IMR-90 (cell line): ENCODE data around the gene COL5A1. TPM values are rescaled to one million over a fixed set of nuclear protein-coding genes. Genes with fewer than 3 reads are reported as not detected.

ENCODE experiments used
- ATAC-seq: fragments of 200-7000 bp; cut with Tn5 transposase; 2 replicates; pipeline ENCODE4 v1.9.1; 2020; ENCODE audit warnings: low read depth, mild to moderate bottlenecking, moderate library complexity
- BruUV-seq: library from RNA; stranded (reverse); fragments of 400-500 nt; replicated peaks from 2 replicates; lab custom pipeline; 2021; lab: Mats Ljungman, UMichigan
- CTCF ChIA-PET: fragments of 300-600 bp; formaldehyde crosslinking; extraction: SDS; loops from one replicate; lab custom pipeline; 2021; ENCODE audit warnings: antibody characterized with exemption; lab: Yijun Ruan, JAX
- POLR2A ChIA-PET: fragments of 300-600 bp; sonication (Branson Sonifier 250); formaldehyde crosslinking; loops from one replicate; lab custom pipeline; 2022; ENCODE audit warnings: antibody characterized with exemption; ENCODE audit not compliant: unreplicated experiment; lab: Charles Lee
- DNase-seq: peaks from one replicate; pipeline ENCODE4 v3.0.0; 2013
- H2AFZ ChIP-seq: replicated peaks from 2 replicates; pipeline ENCODE3; 2013; ENCODE audit warnings: low read length, mild to moderate bottlenecking; ENCODE audit not compliant: poor library complexity
- H2AK5ac ChIP-seq: 2 replicates; pipeline ENCODE4 v1.6.1; 2013; ENCODE audit warnings: low read depth, low read length, inconsistent platforms
- H2AK9ac ChIP-seq: replicated peaks from 2 replicates; pipeline ENCODE3; 2013; ENCODE audit warnings: mild to moderate bottlenecking, low read depth, low read length, moderate library complexity; ENCODE audit not compliant: poor library complexity
- H2BK120ac ChIP-seq: 2 replicates; pipeline ENCODE4 v1.6.1; 2013; ENCODE audit warnings: low read depth, low read length, inconsistent platforms
- H2BK15ac ChIP-seq: 3 replicates; pipeline ENCODE4 v1.6.1; 2013; ENCODE audit warnings: low read depth, low read length, inconsistent platforms
- H2BK20ac ChIP-seq: 2 replicates; pipeline ENCODE4 v1.6.1; 2013; ENCODE audit warnings: low read depth, mild to moderate bottlenecking, inconsistent platforms, low read length, moderate library complexity
- H2BK5ac ChIP-seq: 2 replicates; pipeline ENCODE4 v1.6.1; 2013; ENCODE audit warnings: mild to moderate bottlenecking, low read depth, low read length, inconsistent platforms; ENCODE audit not compliant: poor library complexity, severe bottlenecking
- H3K14ac ChIP-seq: replicated peaks from 2 replicates; pipeline ENCODE4 v1.6.1; 2013; ENCODE audit warnings: low read depth, low read length, inconsistent platforms
- H3K18ac ChIP-seq: 2 replicates; pipeline ENCODE4 v1.6.1; 2013; ENCODE audit warnings: low read depth, low read length, control low read depth
- H3K23ac ChIP-seq: 2 replicates; pipeline ENCODE4 v1.6.1; 2013; ENCODE audit warnings: low read depth, low read length, inconsistent platforms
- H3K27ac ChIP-seq: 2 replicates; pipeline ENCODE4 v1.5.1; 2013; ENCODE audit warnings: mild to moderate bottlenecking, control low read depth, low read length; ENCODE audit not compliant: insufficient read depth
- H3K27me3 ChIP-seq: 2 replicates; pipeline ENCODE4 v1.6.1; 2013; ENCODE audit warnings: low read length; ENCODE audit not compliant: control insufficient read depth, insufficient read depth
- H3K36me3 ChIP-seq: 2 replicates; pipeline ENCODE4 v1.6.1; 2013; ENCODE audit warnings: low read length, mixed read lengths; ENCODE audit not compliant: control insufficient read depth, insufficient read depth
- H3K4ac ChIP-seq: 2 replicates; pipeline ENCODE4 v1.6.1; 2013; ENCODE audit warnings: low read depth, low read length, inconsistent platforms
- H3K4me1 ChIP-seq: 2 replicates; pipeline ENCODE4 v1.6.1; 2013; ENCODE audit warnings: low read length, mixed read lengths; ENCODE audit not compliant: control insufficient read depth, insufficient read depth
- H3K4me2 ChIP-seq: 2 replicates; pipeline ENCODE4 v1.6.1; 2013; ENCODE audit warnings: low read depth, mild to moderate bottlenecking, control low read depth, low read length, moderate library complexity
- H3K4me3 ChIP-seq: 2 replicates; pipeline ENCODE4 v1.5.1; 2013; ENCODE audit warnings: low read depth, mild to moderate bottlenecking, control low read depth, low read length, moderate library complexity; ENCODE audit not compliant: insufficient read depth
- H3K56ac ChIP-seq: 2 replicates; pipeline ENCODE4 v1.6.1; 2013; ENCODE audit warnings: low read length, inconsistent platforms; ENCODE audit not compliant: insufficient read depth; ENCODE audit errors: extremely low read depth
- H3K79me1 ChIP-seq, 2 experiments: 2 replicates each; pipeline ENCODE4 v1.6.1; 2013; ENCODE audit warnings: low read length in 2 of 2, inconsistent platforms in 1 of 2, low read depth in 1 of 2
- H3K9ac ChIP-seq: 2 replicates; pipeline ENCODE4 v1.6.1; 2013; ENCODE audit warnings: low read depth, low read length, control low read depth
- H3K9me1 ChIP-seq: 2 replicates; pipeline ENCODE4 v1.6.1; 2013; ENCODE audit warnings: low read length, inconsistent platforms; ENCODE audit not compliant: insufficient read depth
- H3K9me3 ChIP-seq: 2 replicates; pipeline ENCODE4 v1.6.1; 2013; ENCODE audit warnings: low read length; ENCODE audit not compliant: control insufficient read depth, insufficient read depth
- H4K20me1 ChIP-seq: 2 replicates; pipeline ENCODE4 v1.6.1; 2013; ENCODE audit warnings: low read length, inconsistent platforms; ENCODE audit not compliant: insufficient read depth
- H4K5ac ChIP-seq: 2 replicates; pipeline ENCODE4 v1.6.1; 2013; ENCODE audit warnings: mild to moderate bottlenecking, low read depth, low read length, control low read depth
- H4K8ac ChIP-seq, 2 experiments: 2 replicates each; pipeline ENCODE4 v1.6.1; 2013; ENCODE audit warnings: low read depth in 2 of 2, low read length in 2 of 2, control low read depth in 1 of 2, inconsistent platforms in 1 of 2
- H4K91ac ChIP-seq: 2 replicates; pipeline ENCODE4 v1.6.1; 2013; ENCODE audit warnings: low read depth, low read length, inconsistent platforms; ENCODE audit not compliant: insufficient read depth
- BHLHE40 ChIP-seq: fragments of 150-350 bp; IDR thresholded peaks from 2 replicates; pipeline ENCODE4 v1.6.1; 2016; ENCODE audit warnings: mild to moderate bottlenecking, low read depth, low read length
- CHD1 ChIP-seq: IDR thresholded peaks from 2 replicates; pipeline ENCODE4 v1.6.1; 2012; ENCODE audit warnings: low read depth, low read length, improper control_type of control experiment
- FOS ChIP-seq: fragments of 150-350 bp; IDR thresholded peaks from 2 replicates; pipeline ENCODE4 v1.6.1; 2016; ENCODE audit warnings: low read depth, low read length
- MAFK ChIP-seq: IDR thresholded peaks from 2 replicates; pipeline ENCODE4 v1.6.1; 2012; ENCODE audit warnings: low read depth, low read length, improper control_type of control experiment
- MXI1 ChIP-seq: IDR thresholded peaks from 2 replicates; pipeline ENCODE4 v1.6.1; 2012; ENCODE audit warnings: low read depth, mild to moderate bottlenecking, low read length, moderate library complexity, borderline replicate concordance
- NFE2L2 ChIP-seq: fragments of 150-350 bp; IDR thresholded peaks from 2 replicates; pipeline ENCODE4 v1.6.1; 2016; ENCODE audit warnings: low read depth, mild to moderate bottlenecking, low read length
- POLR2A ChIP-seq: IDR thresholded peaks from 2 replicates; pipeline ENCODE4 v1.6.1; 2012; ENCODE audit warnings: mild to moderate bottlenecking, low read depth, low read length
- RAD21 ChIP-seq: IDR thresholded peaks from 2 replicates; pipeline ENCODE4 v1.6.1; 2012; ENCODE audit warnings: low read length, improper control_type of control experiment
- RCOR1 ChIP-seq: IDR thresholded peaks from 2 replicates; pipeline ENCODE4 v1.6.1; 2012; ENCODE audit warnings: mild to moderate bottlenecking, low read length, improper control_type of control experiment; ENCODE audit not compliant: insufficient replicate concordance
- WGBS, 2 experiments: methylation state at CpG; one replicate each; pipeline versions ENCODE4 v1.1.5 to v1.1.7; 2013; ENCODE audit warnings: missing lambda C conversion rate in 2 of 2; ENCODE audit not compliant: insufficient read length in 1 of 2; ENCODE audit errors: extremely low coverage in 2 of 2; 5-methylcytosine and 5-hydroxymethylcytosine counted together
- dilution Hi-C: fragments of 300-500 bp; cut with HindIII; formaldehyde crosslinking; loops from one replicate; pipeline ENCODE4 v1.14.3; 2018; ENCODE audit warnings: low sequenced_read_pairs; ENCODE audit not compliant: unreplicated experiment
- in situ Hi-C: fragments of 300-500 bp; cut with MboI; formaldehyde crosslinking; loops from 3 replicates; pipeline ENCODE4 v1.14.3; 2019; ENCODE audit warnings: low sequenced_read_pairs, inconsistent platforms, mixed read lengths
- intact Hi-C: fragments of 100-400 bp; cut with micrococcal nuclease; formaldehyde crosslinking; loops from 2 replicates; pipeline ENCODE4 v1.10.0; 2022
- polyA plus RNA-seq, 3 experiments: library from polyadenylated mRNA; depleted of rRNA; stranded (reverse); fragments of >200 nt; gene quantifications; 2 replicates each; pipeline ENCODE4 v1.2.3, GENCODE V29; 2012; ENCODE audit warnings: low replicate concordance in 1 of 3
- total RNA-seq: library from RNA; depleted of rRNA; stranded (reverse); fragments of >200 nt; gene quantifications from 2 replicates; pipeline ENCODE4 v1.2.3, GENCODE V29; 2012
- TF ChIP-seq, protein P1 (sequence below): fragments of 150-350 bp; IDR thresholded peaks from 2 replicates; pipeline ENCODE4 v1.6.1; 2017; ENCODE audit warnings: mild to moderate bottlenecking, antibody characterized with exemption, low read length, low read depth
- TF ChIP-seq, protein P2 (sequence below): fragments of 150-350 bp; IDR thresholded peaks from 2 replicates; pipeline ENCODE4 v1.6.1; 2016; ENCODE audit warnings: low read depth, mild to moderate bottlenecking, low read length, moderate library complexity, borderline replicate concordance
- TF ChIP-seq, protein P3 (sequence below): conservative IDR thresholded peaks from 2 replicates; pipeline ENCODE4 v1.5.1; 2012; ENCODE audit warnings: mild to moderate bottlenecking, low read depth, low read length, improper control_type of control experiment

The COL5A1 gene
- total and polyA plus RNA-seq, 2 of the 4 experiments (the other 2 are of a cell fraction) = 19.2 to 173 TPM

DNA sequence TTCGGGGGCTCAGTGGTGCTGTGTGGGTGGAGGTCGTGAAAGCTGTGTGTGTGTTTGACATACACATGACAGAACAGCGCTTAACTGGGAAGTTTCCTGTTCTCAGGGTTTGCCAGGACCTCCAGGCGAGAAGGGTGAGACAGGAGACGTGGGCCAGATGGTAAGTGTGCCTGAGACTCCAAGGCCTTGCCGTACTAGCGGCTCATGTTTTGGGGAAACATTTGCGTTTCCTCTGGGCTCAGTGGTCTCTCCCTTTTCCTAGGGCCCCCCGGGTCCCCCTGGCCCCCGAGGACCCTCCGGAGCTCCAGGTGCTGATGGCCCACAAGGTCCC, 170.7 kb downstream of the COL5A1 start (continued):
- no peak for TF ChIP-seq CHD1
- TF ChIP-seq, protein P1, sequence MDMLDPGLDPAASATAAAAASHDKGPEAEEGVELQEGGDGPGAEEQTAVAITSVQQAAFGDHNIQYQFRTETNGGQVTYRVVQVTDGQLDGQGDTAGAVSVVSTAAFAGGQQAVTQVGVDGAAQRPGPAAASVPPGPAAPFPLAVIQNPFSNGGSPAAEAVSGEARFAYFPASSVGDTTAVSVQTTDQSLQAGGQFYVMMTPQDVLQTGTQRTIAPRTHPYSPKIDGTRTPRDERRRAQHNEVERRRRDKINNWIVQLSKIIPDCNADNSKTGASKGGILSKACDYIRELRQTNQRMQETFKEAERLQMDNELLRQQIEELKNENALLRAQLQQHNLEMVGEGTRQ = no peak

DNA sequence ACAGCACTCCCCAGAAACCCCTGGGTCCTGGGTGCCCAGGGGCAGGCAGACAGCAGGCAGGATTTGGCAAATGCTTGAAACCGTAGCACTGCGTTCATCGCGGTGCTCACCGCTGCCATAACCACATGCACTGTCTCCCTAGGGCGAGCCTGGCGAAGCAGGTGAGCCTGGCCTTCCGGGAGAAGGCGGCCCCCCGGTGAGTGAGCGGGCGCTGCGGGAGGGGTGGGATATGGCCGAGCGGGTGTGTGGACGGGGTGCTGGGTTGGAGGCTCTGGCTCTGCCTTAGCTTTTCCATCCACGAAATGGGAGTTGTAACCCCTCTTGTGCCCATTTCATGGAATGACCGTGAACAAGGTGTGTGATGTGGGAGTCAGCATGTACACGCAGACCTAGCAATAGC, 172.2 kb downstream of the COL5A1 start:
- H3K9me1 ChIP-seq = peaks cover 53% of the 10 kb centered on the region
- H3K4me3 ChIP-seq = no peak overlapping the region
- peaks cover 11% of the 10 kb centered on the region for H4K20me1 ChIP-seq
- H3K27me3 ChIP-seq = no peaks in the 10 kb centered on the region
- peaks cover 11 to 77% of the 10 kb centered on the region in 2 experiments for H3K79me1 ChIP-seq
- peak overlapping the region; percentile 99 for H3K4ac ChIP-seq
- H3K14ac ChIP-seq = peak overlapping the region; percentile 73; the same call in 1 of the 2 replicates
- H3K27ac ChIP-seq = peak overlapping the region; percentile 75; the same call in 1 of the 2 replicates
- H2BK15ac ChIP-seq = peak overlapping the region; percentile 88; the same call in 2 of the 3 replicates
- H2BK20ac ChIP-seq = peak overlapping the region; percentile 95
- intact Hi-C loops = no loop called here
- H4K8ac ChIP-seq = peak overlapping the region; percentile 51 to 54; a peak in 2 of 4 replicates
- DNase-seq = no peak
- H3K36me3 ChIP-seq = peaks cover 85% of the 10 kb centered on the region
- TF ChIP-seq, protein P1 = no peak
- TF ChIP-seq, protein P2, sequence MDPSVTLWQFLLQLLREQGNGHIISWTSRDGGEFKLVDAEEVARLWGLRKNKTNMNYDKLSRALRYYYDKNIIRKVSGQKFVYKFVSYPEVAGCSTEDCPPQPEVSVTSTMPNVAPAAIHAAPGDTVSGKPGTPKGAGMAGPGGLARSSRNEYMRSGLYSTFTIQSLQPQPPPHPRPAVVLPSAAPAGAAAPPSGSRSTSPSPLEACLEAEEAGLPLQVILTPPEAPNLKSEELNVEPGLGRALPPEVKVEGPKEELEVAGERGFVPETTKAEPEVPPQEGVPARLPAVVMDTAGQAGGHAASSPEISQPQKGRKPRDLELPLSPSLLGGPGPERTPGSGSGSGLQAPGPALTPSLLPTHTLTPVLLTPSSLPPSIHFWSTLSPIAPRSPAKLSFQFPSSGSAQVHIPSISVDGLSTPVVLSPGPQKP = no peak
- TF ChIP-seq, protein P3, sequence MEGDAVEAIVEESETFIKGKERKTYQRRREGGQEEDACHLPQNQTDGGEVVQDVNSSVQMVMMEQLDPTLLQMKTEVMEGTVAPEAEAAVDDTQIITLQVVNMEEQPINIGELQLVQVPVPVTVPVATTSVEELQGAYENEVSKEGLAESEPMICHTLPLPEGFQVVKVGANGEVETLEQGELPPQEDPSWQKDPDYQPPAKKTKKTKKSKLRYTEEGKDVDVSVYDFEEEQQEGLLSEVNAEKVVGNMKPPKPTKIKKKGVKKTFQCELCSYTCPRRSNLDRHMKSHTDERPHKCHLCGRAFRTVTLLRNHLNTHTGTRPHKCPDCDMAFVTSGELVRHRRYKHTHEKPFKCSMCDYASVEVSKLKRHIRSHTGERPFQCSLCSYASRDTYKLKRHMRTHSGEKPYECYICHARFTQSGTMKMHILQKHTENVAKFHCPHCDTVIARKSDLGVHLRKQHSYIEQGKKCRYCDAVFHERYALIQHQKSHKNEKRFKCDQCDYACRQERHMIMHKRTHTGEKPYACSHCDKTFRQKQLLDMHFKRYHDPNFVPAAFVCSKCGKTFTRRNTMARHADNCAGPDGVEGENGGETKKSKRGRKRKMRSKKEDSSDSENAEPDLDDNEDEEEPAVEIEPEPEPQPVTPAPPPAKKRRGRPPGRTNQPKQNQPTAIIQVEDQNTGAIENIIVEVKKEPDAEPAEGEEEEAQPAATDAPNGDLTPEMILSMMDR = no peak
- no peak for TF ChIP-seq RCOR1
- no peak for TF ChIP-seq FOS
- no peak for TF ChIP-seq RAD21
- no peak for TF ChIP-seq NFE2L2
- no peak for TF ChIP-seq BHLHE40
- no peak for TF ChIP-seq CHD1
- no peak for TF ChIP-seq POLR2A
- no peak for TF ChIP-seq MXI1
- no peak for TF ChIP-seq MAFK
- peak overlapping the region; percentile 79 for H2AK9ac ChIP-seq
- peak overlapping the region; percentile 47 for H3K18ac ChIP-seq
- peak overlapping the region; percentile 97 for H4K91ac ChIP-seq
- no peak for ATAC-seq
- H3K9me3 ChIP-seq = no peaks in the 10 kb centered on the region
- peak overlapping the region; percentile 99 for H2BK120ac ChIP-seq
- no peak overlapping the region for H2AFZ ChIP-seq
- dilution Hi-C loops = no loop called here
- ChIA-PET CTCF (no interaction called here), POLR2A (no interaction called here)
- no peak overlapping the region for H3K4me2 ChIP-seq
- in situ Hi-C loops = no loop called here
- no peak overlapping the region for H3K9ac ChIP-seq
- H3K4me1 ChIP-seq = peaks cover 40% of the 10 kb centered on the region
- peak overlapping the region; percentile 99 for H2AK5ac ChIP-seq
- peak overlapping the region; percentile 18 for H4K5ac ChIP-seq
- 100% methylated on average over 10 of the region's 19 CpGs; no CpG with 5 or more reads in 1 of the 2 experiments for WGBS, 2 experiments
- BruUV-seq = no TSS peak
- H3K23ac ChIP-seq = peak overlapping the region; percentile 100; the same call in 1 of the 2 replicates
- H3K56ac ChIP-seq = no peak overlapping the region
- H2BK5ac ChIP-seq = peak overlapping the region; percentile 99
